Panc1 (cell line): ENCODE results near the gene CHTOP. TPM values are rescaled to one million over a fixed set of nuclear protein-coding genes. Genes with fewer than 3 reads are reported as not detected.

Experiments
- ATAC-seq: fragments of 200-7000 bp; cut with Tn5 transposase; 2 replicates; pipeline ENCODE4 v1.9.1; 2020; ENCODE audit warnings: mild to moderate bottlenecking, moderate library complexity
- BruUV-seq: library from RNA; stranded (reverse); fragments of 400-500 nt; replicated peaks from 2 replicates; lab custom pipeline; 2021; lab: Mats Ljungman, UMichigan
- CTCF ChIA-PET: fragments of 300-600 bp; sonication (Branson Sonifier 250); formaldehyde crosslinking; loops from one replicate; lab custom pipeline; 2022; ENCODE audit warnings: antibody characterized with exemption; lab: Charles Lee
- POLR2A ChIA-PET: fragments of 300-600 bp; sonication (Branson Sonifier 250); formaldehyde crosslinking; loops from one replicate; lab custom pipeline; 2022; ENCODE audit warnings: antibody characterized with exemption; lab: Charles Lee
- DNase-seq: peaks from one replicate; pipeline ENCODE4 v3.0.0-alpha.2; 2010; ENCODE audit warnings: low read depth, low spot score
- H3K27ac ChIP-seq: 2 replicates; pipeline ENCODE4 v1.5.1; 2011; ENCODE audit warnings: mild to moderate bottlenecking, low read length, inconsistent platforms
- H3K27me3 ChIP-seq: fragments of 200-500 bp; sonication (Bioruptor generic); 2 replicates; pipeline ENCODE4 v1.6.0; 2014; ENCODE audit warnings: low read length, inconsistent platforms; ENCODE audit not compliant: control insufficient read depth, insufficient read depth
- H3K36me3 ChIP-seq: fragments of 200-500 bp; sonication (Bioruptor generic); 2 replicates; pipeline ENCODE4 v1.5.1; 2014; ENCODE audit warnings: inconsistent platforms, mild to moderate bottlenecking, low read length, moderate library complexity; ENCODE audit not compliant: control insufficient read depth, insufficient read depth
- H3K4me1 ChIP-seq: 2 replicates; pipeline ENCODE4 v1.5.1; 2011; ENCODE audit warnings: inconsistent platforms, mild to moderate bottlenecking, low read length, moderate library complexity; ENCODE audit not compliant: control insufficient read depth, insufficient read depth
- H3K4me3 ChIP-seq, 2 experiments: 2 replicates each; pipeline ENCODE4 v1.5.1; 2011 to 2012; ENCODE audit warnings: low read depth in 2 of 2, low read length in 2 of 2, mild to moderate bottlenecking in 2 of 2, inconsistent platforms in 1 of 2, moderate library complexity in 1 of 2
- H3K9me3 ChIP-seq: fragments of 200-500 bp; sonication (Bioruptor generic); 2 replicates; pipeline ENCODE4 v1.5.1; 2014; ENCODE audit warnings: low read depth, mild to moderate bottlenecking, inconsistent platforms, low read length, moderate library complexity; ENCODE audit not compliant: control insufficient read depth, insufficient read depth
- CTCF ChIP-seq: fragments of 450-650 bp; IDR thresholded peaks from 2 replicates; pipeline ENCODE4 v1.5.1; 2017; ENCODE audit warnings: mild to moderate bottlenecking
- POLR2AphosphoS5 ChIP-seq: IDR thresholded peaks from 2 replicates; pipeline ENCODE4 v1.6.1; 2012; ENCODE audit warnings: mild to moderate bottlenecking, low read depth, low read length, moderate library complexity
- SIN3A ChIP-seq: IDR thresholded peaks from 2 replicates; pipeline ENCODE4 v1.6.1; 2012; ENCODE audit warnings: low read depth, mild to moderate bottlenecking, low read length, moderate library complexity, borderline replicate concordance; ENCODE audit not compliant: insufficient read depth
- TCF7L2 ChIP-seq: IDR thresholded peaks from 2 replicates; pipeline ENCODE4 v1.6.1; 2011; ENCODE audit warnings: mild to moderate bottlenecking, low read depth, low read length, inconsistent platforms
- in situ Hi-C: cut with HindIII; loops from 2 replicates; pipeline ENCODE4 v1.10.0; 2016; ENCODE audit warnings: low sequenced_read_pairs, low pct_unique_long_range_greater_than_20kb
- intact Hi-C: fragments of 100-400 bp; cut with micrococcal nuclease; formaldehyde crosslinking; loops from one replicate; pipeline ENCODE4 v1.10.0; 2022; ENCODE audit not compliant: unreplicated experiment
- total RNA-seq: library from RNA; stranded (reverse); gene quantifications from one replicate; pipeline ENCODE4 v1.2.1, GENCODE V29; 2021; ENCODE audit not compliant: unreplicated experiment
- TF ChIP-seq, protein P1 (sequence below), 2 experiments: IDR thresholded peaks; 2 replicates each; pipeline ENCODE4 v1.6.1; 2011 to 2012; ENCODE audit warnings: low read depth in 2 of 2, control low read depth in 1 of 2, low read length in 1 of 2, mild to moderate bottlenecking in 1 of 2, moderate library complexity in 1 of 2; ENCODE audit not compliant: insufficient read depth in 1 of 2

Gene CHTOP
- total RNA-seq, 1 experiment from 2014 or later = 87.0 TPM

GRCh38 chr1:153631047-153632022 is 2.5 kb upstream of the CHTOP start:
- TF ChIP-seq TCF7L2 = no peak
- TF ChIP-seq POLR2AphosphoS5 = no peak
- TF ChIP-seq, protein P1, sequence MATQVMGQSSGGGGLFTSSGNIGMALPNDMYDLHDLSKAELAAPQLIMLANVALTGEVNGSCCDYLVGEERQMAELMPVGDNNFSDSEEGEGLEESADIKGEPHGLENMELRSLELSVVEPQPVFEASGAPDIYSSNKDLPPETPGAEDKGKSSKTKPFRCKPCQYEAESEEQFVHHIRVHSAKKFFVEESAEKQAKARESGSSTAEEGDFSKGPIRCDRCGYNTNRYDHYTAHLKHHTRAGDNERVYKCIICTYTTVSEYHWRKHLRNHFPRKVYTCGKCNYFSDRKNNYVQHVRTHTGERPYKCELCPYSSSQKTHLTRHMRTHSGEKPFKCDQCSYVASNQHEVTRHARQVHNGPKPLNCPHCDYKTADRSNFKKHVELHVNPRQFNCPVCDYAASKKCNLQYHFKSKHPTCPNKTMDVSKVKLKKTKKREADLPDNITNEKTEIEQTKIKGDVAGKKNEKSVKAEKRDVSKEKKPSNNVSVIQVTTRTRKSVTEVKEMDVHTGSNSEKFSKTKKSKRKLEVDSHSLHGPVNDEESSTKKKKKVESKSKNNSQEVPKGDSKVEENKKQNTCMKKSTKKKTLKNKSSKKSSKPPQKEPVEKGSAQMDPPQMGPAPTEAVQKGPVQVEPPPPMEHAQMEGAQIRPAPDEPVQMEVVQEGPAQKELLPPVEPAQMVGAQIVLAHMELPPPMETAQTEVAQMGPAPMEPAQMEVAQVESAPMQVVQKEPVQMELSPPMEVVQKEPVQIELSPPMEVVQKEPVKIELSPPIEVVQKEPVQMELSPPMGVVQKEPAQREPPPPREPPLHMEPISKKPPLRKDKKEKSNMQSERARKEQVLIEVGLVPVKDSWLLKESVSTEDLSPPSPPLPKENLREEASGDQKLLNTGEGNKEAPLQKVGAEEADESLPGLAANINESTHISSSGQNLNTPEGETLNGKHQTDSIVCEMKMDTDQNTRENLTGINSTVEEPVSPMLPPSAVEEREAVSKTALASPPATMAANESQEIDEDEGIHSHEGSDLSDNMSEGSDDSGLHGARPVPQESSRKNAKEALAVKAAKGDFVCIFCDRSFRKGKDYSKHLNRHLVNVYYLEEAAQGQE (IDR thresholded peaks at IDR 0.05; ENCODE audit: insufficient read depth in 1 of 2, low read depth in 2 of 2, low read length in 1 of 2) = no peak
- TF ChIP-seq CTCF = no peak
- TF ChIP-seq SIN3A = no peak
- ChIA-PET CTCF (no interaction called here), POLR2A (no interaction called here)
- intact Hi-C loops = no loop called here
- Histone ChIP-seq H3K4me1 (peaks cover 39% of the 10 kb centered on the region), H3K27me3 (no peaks in the 10 kb centered on the region), H3K36me3 (peaks cover under 1% of the 10 kb centered on the region), H3K9me3 (no peaks in the 10 kb centered on the region), H3K27ac (no peak overlapping the region), H3K4me3 (no peak overlapping the region)
- no peak for DNase-seq
- no peak for ATAC-seq
- in situ Hi-C loops = no loop called here
- BruUV-seq = TSS peak; percentile 84

DNA sequence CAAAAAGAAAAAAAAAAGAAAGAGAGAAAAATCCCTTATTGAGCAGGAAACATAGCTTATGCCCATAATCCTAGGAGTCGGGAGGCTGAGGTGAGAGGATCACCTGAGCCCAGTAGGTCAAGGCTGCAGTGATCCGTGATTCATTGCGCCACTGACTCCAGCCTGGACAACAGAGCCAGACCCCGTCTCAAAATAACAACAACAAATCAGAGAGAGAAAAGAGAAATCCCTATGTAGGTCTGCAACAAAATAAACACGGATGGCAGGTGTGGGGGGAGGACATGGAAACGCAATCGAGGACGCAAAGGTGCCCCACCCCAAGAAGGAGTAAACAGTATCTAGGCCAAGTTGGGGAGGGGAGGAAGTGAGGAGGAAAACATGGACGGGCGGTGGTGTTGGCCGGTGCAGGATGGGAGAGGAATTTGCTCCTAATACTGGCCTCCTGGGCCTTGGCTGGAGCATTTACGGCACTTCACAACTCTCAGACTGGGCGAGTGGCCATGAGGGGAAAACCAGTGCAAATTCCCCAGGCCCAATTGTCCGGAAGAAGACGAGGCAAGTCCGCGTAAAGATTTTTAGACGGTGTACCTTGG is 609 bp upstream of the CHTOP start:
- Histone ChIP-seq H3K27me3 (no peaks in the 10 kb centered on the region), H3K9me3 (no peaks in the 10 kb centered on the region), H3K36me3 (peaks cover 18% of the 10 kb centered on the region), H3K27ac (peak overlapping the region; percentile 92), H3K4me1 (peaks cover 24% of the 10 kb centered on the region), H3K4me3 (peak overlapping the region; percentile 75 to 93)
- POLR2A ChIA-PET = interaction anchor here (1.0 to 1.6 kb wide), 3 partner anchors 10 to 113 kb away, joined by 3 to 5 read pairs (median 4); no protein-coding TSS in a partner anchor
- peak; percentile 23 for ATAC-seq
- CTCF ChIA-PET = interaction anchor here (1.2 to 1.6 kb wide), 3 partner anchors 61 to 123 kb away, joined by 5 to 7 read pairs (median 6); no protein-coding TSS in a partner anchor
- in situ Hi-C loops (no loop called here), intact Hi-C loops (no loop called here)
- no peak for TF ChIP-seq POLR2AphosphoS5
- no peak for TF ChIP-seq CTCF
- TF ChIP-seq, protein P1 (IDR thresholded peaks at IDR 0.05; ENCODE audit: insufficient read depth in 1 of 2, low read depth in 2 of 2, low read length in 1 of 2) = no peak
- TF ChIP-seq TCF7L2 = no peak
- no peak for TF ChIP-seq SIN3A
- BruUV-seq = no TSS peak
- DNase-seq = no peak
